Umbilical cord (tissue), 2 donors: ENCODE results near the gene CDH4. TPM values are rescaled to one million over a fixed set of nuclear protein-coding genes. Genes with fewer than 3 reads are reported as not detected.
"Not testable (repeated sequence)": the region's sequence is repeated elsewhere in the genome, so short reads cannot be mapped to it uniquely, and the experiment has no call there.

ENCODE experiments used
- DNase-seq: peaks from one replicate; pipeline ENCODE4 v3.0.0-alpha.2; 2015; ENCODE audit warnings: low spot score
- total RNA-seq: library from RNA; depleted of rRNA; stranded (reverse); fragments of >200 nt; gene quantifications from one replicate; pipeline ENCODE4 v1.2.3, GENCODE V29; 2014; ENCODE audit warnings: low replicate concordance; ENCODE audit not compliant: insufficient read depth

CDH4 gene
- total RNA-seq, 1 donor from 2014 or later = 0.48 TPM

GRCh38 chr20:61437280-61438206 is 185.5 kb downstream of the CDH4 start:
- peak; percentile 39 for DNase-seq

GRCh38 chr20:61438285-61438684 is 186.2 kb downstream of the CDH4 start:
- no peak for DNase-seq

- no peak for DNase-seq
Measured at GRCh38 chr20:61439251-61439650, 187.2 kb downstream of the CDH4 start.

GRCh38 chr20:61440548-61441055 is 188.5 kb downstream of the CDH4 start:
- DNase-seq = no peak

GRCh38 chr20:61441537-61441936 is 189.5 kb downstream of the CDH4 start:
- DNase-seq = no peak

GRCh38 chr20:61442075-61442670 is 190.1 kb downstream of the CDH4 start:
- no peak for DNase-seq

- DNase-seq = no peak
Measured at GRCh38 chr20:61442718-61443117, 190.7 kb downstream of the CDH4 start.

- DNase-seq = no peak
Measured at GRCh38 chr20:61443443-61444126, 191.5 kb downstream of the CDH4 start.

GRCh38 chr20:61444637-61445036 is 192.6 kb downstream of the CDH4 start:
- no peak for DNase-seq

GRCh38 chr20:61445138-61445537 is 193.1 kb downstream of the CDH4 start:
- no peak for DNase-seq

- no peak for DNase-seq
Measured at GRCh38 chr20:61445741-61446140, 193.7 kb downstream of the CDH4 start.

- no peak for DNase-seq
Measured at GRCh38 chr20:61447952-61448351, 195.9 kb downstream of the CDH4 start.

- DNase-seq = no peak
Measured at GRCh38 chr20:61448386-61448785, 196.3 kb downstream of the CDH4 start.

- DNase-seq = no peak
Measured at GRCh38 chr20:61449057-61449609, 197.1 kb downstream of the CDH4 start.

- no peak for DNase-seq
Measured at GRCh38 chr20:61449916-61450315, 197.9 kb downstream of the CDH4 start.

- no peak for DNase-seq
Measured at GRCh38 chr20:61450549-61450948, 198.5 kb downstream of the CDH4 start.

GRCh38 chr20:61451009-61451408 is 198.9 kb downstream of the CDH4 start:
- no peak for DNase-seq

GRCh38 chr20:61451953-61452352 is 199.9 kb downstream of the CDH4 start:
- DNase-seq = no peak

GRCh38 chr20:61453219-61453618 is 201.2 kb downstream of the CDH4 start:
- DNase-seq = no peak

GRCh38 chr20:61453623-61454022 is 201.6 kb downstream of the CDH4 start:
- not testable (repeated sequence) for DNase-seq

GRCh38 chr20:61454053-61454452 is 202.0 kb downstream of the CDH4 start:
- DNase-seq = no peak
